ENCODE measurements around the gene ARMH2.

The ARMH2 gene

GRCh38 chr6:24749297-24749696 lies 49.4 kb downstream of the ARMH2 start:
- no peak for DNase-seq (ENCODE audit: low read depth)
- TF ChIP-seq CTCF (IDR thresholded peaks at IDR 0.05; ENCODE audit: low read depth, low read length, missing control alignments): no peak
- H3K4me3 ChIP-seq (ENCODE audit: low read depth, low read length): no peak overlapping the region

Data from GM12864 (cell line).